CD14-positive monocyte (primary cell): ENCODE results near the gene SBF1. TPM values are rescaled to one million over a fixed set of nuclear protein-coding genes. Genes with fewer than 3 reads are reported as not detected.

Experiments used
- DNase-seq, 3 donors: peaks; one replicate each; pipeline ENCODE4 v3.0.0-alpha.2; 2011 to 2022
- H2AFZ ChIP-seq: 2 replicates; pipeline ENCODE4 v1.6.0; 2012; ENCODE audit warnings: mild to moderate bottlenecking, low read depth, low read length, inconsistent platforms; ENCODE audit not compliant: insufficient read depth, poor library complexity, severe bottlenecking
- H3K27ac ChIP-seq, 2 donors: 1 replicate in 1 of 2; 2 replicates in 1 of 2; pipeline ENCODE4 v1.5.1; 2012 to 2013; ENCODE audit warnings: low read length in 2 of 2, control low read depth in 1 of 2, inconsistent platforms in 1 of 2, low read depth in 1 of 2, mild to moderate bottlenecking in 1 of 2
- H3K27me3 ChIP-seq, 2 donors: one replicate each; pipeline versions ENCODE4 v1.6.0 to v1.6.1; 2011 to 2013; ENCODE audit warnings: low read length in 2 of 2; ENCODE audit not compliant: control insufficient read depth in 2 of 2, insufficient read depth in 2 of 2
- H3K36me3 ChIP-seq, 2 donors: replicated peaks in 1 of 2; 1 replicate in 1 of 2; 2 replicates in 1 of 2; pipeline versions ENCODE4 v1.5.1 to v1.6.1; 2012 to 2013; ENCODE audit warnings: low read length in 2 of 2, control low read depth in 1 of 2, inconsistent platforms in 1 of 2, mild to moderate bottlenecking in 1 of 2; ENCODE audit not compliant: insufficient read depth in 2 of 2, control insufficient read depth in 1 of 2
- H3K4me1 ChIP-seq, 2 donors: 1 replicate in 1 of 2; 2 replicates in 1 of 2; pipeline versions ENCODE4 v1.5.1 to v1.6.1; 2012 to 2013; ENCODE audit warnings: low read length in 2 of 2, control low read depth in 1 of 2, inconsistent platforms in 1 of 2, mild to moderate bottlenecking in 1 of 2, moderate library complexity in 1 of 2; ENCODE audit not compliant: insufficient read depth in 2 of 2, control insufficient read depth in 1 of 2
- H3K4me2 ChIP-seq: replicated peaks from 2 replicates; pipeline ENCODE3; 2012; ENCODE audit warnings: low read length, moderate library complexity, mild to moderate bottlenecking; ENCODE audit not compliant: poor library complexity, severe bottlenecking; ENCODE audit errors: extremely low read depth
- H3K4me3 ChIP-seq, 3 experiments: fragments of 200-600 bp in 1 of 3; sonication (generic) in 1 of 3; replicated peaks in 1 of 3; 1 replicate in 2 of 3; 2 replicates in 1 of 3; pipeline ENCODE4 v1.5.1; 2011 to 2013; ENCODE audit warnings: low read length in 3 of 3, mild to moderate bottlenecking in 3 of 3, control low read depth in 2 of 3, low read depth in 2 of 3, inconsistent platforms in 1 of 3, moderate library complexity in 1 of 3
- H3K79me2 ChIP-seq: 2 replicates; pipeline ENCODE4 v1.6.0; 2012; ENCODE audit warnings: mild to moderate bottlenecking, control low read depth, inconsistent platforms, low read length, moderate library complexity; ENCODE audit not compliant: insufficient read depth
- H3K9ac ChIP-seq: 2 replicates; pipeline ENCODE4 v1.6.0; 2017; ENCODE audit warnings: low read length, mild to moderate bottlenecking; ENCODE audit not compliant: insufficient read depth, poor library complexity, severe bottlenecking
- H3K9me3 ChIP-seq, 2 donors: replicated peaks in 1 of 2; 1 replicate in 1 of 2; 2 replicates in 1 of 2; pipeline versions ENCODE4 v1.5.1 to v1.6.1; 2012 to 2013; ENCODE audit warnings: low read length in 2 of 2, control low read depth in 1 of 2; ENCODE audit not compliant: control insufficient read depth in 1 of 2, insufficient read depth in 1 of 2
- H4K20me1 ChIP-seq: 2 replicates; pipeline ENCODE4 v1.6.0; 2012; ENCODE audit warnings: mild to moderate bottlenecking, low read length, control low read depth, moderate library complexity; ENCODE audit not compliant: insufficient read depth
- H3K27ac Mint-ChIP-seq, 7 donors: one replicate each; pipeline ENCODE4 v1.8.0; 2020; ENCODE audit warnings: mild to moderate bottlenecking in 7 of 7, mixed read lengths in 7 of 7, moderate library complexity in 6 of 7, inconsistent platforms in 2 of 7
- H3K27me3 Mint-ChIP-seq, 3 donors: one replicate each; pipeline ENCODE4 v1.8.0; 2021 to 2022; ENCODE audit warnings: low read depth in 3 of 3, mild to moderate bottlenecking in 3 of 3, mixed read lengths in 3 of 3, moderate library complexity in 3 of 3, inconsistent platforms in 1 of 3
- H3K36me3 Mint-ChIP-seq, 2 donors: one replicate each; pipeline ENCODE4 v1.8.0; 2020; ENCODE audit warnings: mixed read lengths in 2 of 2, inconsistent platforms in 1 of 2, mild to moderate bottlenecking in 1 of 2
- H3K4me1 Mint-ChIP-seq: one replicate; pipeline ENCODE4 v1.8.0; 2020; ENCODE audit warnings: mild to moderate bottlenecking, mixed read lengths
- H3K4me3 Mint-ChIP-seq, 2 donors: one replicate each; pipeline ENCODE4 v1.8.0; 2020; ENCODE audit warnings: mild to moderate bottlenecking in 2 of 2, mixed read lengths in 2 of 2, moderate library complexity in 1 of 2
- H3K9me3 Mint-ChIP-seq, 7 donors: one replicate each; pipeline ENCODE4 v1.8.0; 2020 to 2022; ENCODE audit warnings: mixed read lengths in 7 of 7, mild to moderate bottlenecking in 6 of 7, moderate library complexity in 6 of 7, inconsistent platforms in 2 of 7
- CTCF ChIP-seq: fragments of 200-600 bp; IDR thresholded peaks from one replicate; pipeline ENCODE4 v1.8.0; 2022; ENCODE audit warnings: antibody characterized with exemption, mild to moderate bottlenecking
- WGBS: methylation state at CpG from one replicate; pipeline ENCODE4 v1.1.5; 2013; ENCODE audit warnings: missing lambda C conversion rate; ENCODE audit not compliant: insufficient coverage; 5-methylcytosine and 5-hydroxymethylcytosine counted together
- intact Hi-C, 2 donors: fragments of 100-400 bp; cut with micrococcal nuclease; formaldehyde crosslinking; loops; one replicate each; pipeline versions ENCODE4 v1.15.0 to v1.15.1; 2023
- polyA plus RNA-seq, 3 donors: library from polyadenylated mRNA; depleted of rRNA in 1 of 3; unstranded in 2 of 3; stranded (reverse) in 1 of 3; fragments of 300-500 nt in 2 of 3; fragments of >200 nt in 1 of 3; fragmentation: Illumina TruSeq in 2 of 3; gene quantifications; 1 replicate in 2 of 3; 2 replicates in 1 of 3; pipeline ENCODE4 v1.2.3, GENCODE V29; 2012 to 2021

SBF1 gene
- polyA plus RNA-seq, 3 donors, result 4.0 to 45.9 (median 6.2) TPM

- Histone ChIP-seq H2AFZ (no peak within 1 kb of the TSS), H3K36me3 (no peaks in the 10 kb centered on the region), H3K9ac (no peak within 1 kb of the TSS), H4K20me1 (no peaks in the 10 kb centered on the region), H3K27me3 (peaks cover 6 to 19% of the 10 kb centered on the region in 2 donors), H3K9me3 (no peaks in the 10 kb centered on the region), H3K4me2 (no peak within 1 kb of the TSS), H3K27ac (no peak within 1 kb of the TSS), H3K4me3 (no peak within 1 kb of the TSS), H3K4me1 (peaks cover 4 to 14% of the 10 kb centered on the region in 2 donors), H3K79me2 (no peaks in the 10 kb centered on the region)
- intact Hi-C loops, result no loop called here
- H3K36me3 Mint-ChIP-seq, result no peaks in the 10 kb centered on the region
- peak within 1 kb of the TSS in 1 of 7 donors; percentile 23 for H3K27ac Mint-ChIP-seq
- H3K9me3 Mint-ChIP-seq, result peaks cover 0 to 5% (median 0%) of the 10 kb centered on the region in 7 donors
- H3K4me3 Mint-ChIP-seq, result no peak within 1 kb of the TSS
- no peak for DNase-seq
- WGBS, result 86% methylated on average over 23 of the region's 23 CpGs
- no peak for TF ChIP-seq CTCF
- H3K27me3 Mint-ChIP-seq, result peaks cover 10 to 44% (median 17%) of the 10 kb centered on the region in 3 donors
- peaks cover 8% of the 10 kb centered on the region for H3K4me1 Mint-ChIP-seq
Observed at GRCh38 chr22:50486561-50487289, 11.9 kb upstream of the SBF1 start, which contains the start of gene MIOX. MIOX (plus strand) TSS chr22:50486859; CDS start chr22:50486898, 39 bp downstream.

GRCh38 chr22:50485221-50486131, 10.6 kb upstream of the SBF1 start:
- H3K27ac Mint-ChIP-seq, result peak overlapping the region in 1 of 7 donors; percentile 23
- intact Hi-C loops, result no loop called here
- Histone ChIP-seq H3K4me1 (peaks cover 5 to 14% of the 10 kb centered on the region in 2 donors), H3K27me3 (peaks cover 7 to 26% of the 10 kb centered on the region in 2 donors), H3K9me3 (no peaks in the 10 kb centered on the region), H3K27ac (no peak overlapping the region), H4K20me1 (no peaks in the 10 kb centered on the region), H3K4me3 (no peak overlapping the region), H2AFZ (no peak overlapping the region), H3K9ac (no peak overlapping the region), H3K36me3 (no peaks in the 10 kb centered on the region), H3K4me2 (no peak overlapping the region), H3K79me2 (no peaks in the 10 kb centered on the region)
- no peak overlapping the region for H3K4me3 Mint-ChIP-seq
- DNase-seq, result no peak
- no peak for TF ChIP-seq CTCF
- peaks cover 0 to 8% (median 2%) of the 10 kb centered on the region in 7 donors for H3K9me3 Mint-ChIP-seq
- H3K36me3 Mint-ChIP-seq, result no peaks in the 10 kb centered on the region
- H3K4me1 Mint-ChIP-seq, result peaks cover 2% of the 10 kb centered on the region
- peaks cover 13 to 46% (median 19%) of the 10 kb centered on the region in 3 donors for H3K27me3 Mint-ChIP-seq
- WGBS, result 65% methylated on average over 29 of the region's 29 CpGs
